WTC11 (cell line): ENCODE results near the gene F2RL3. TPM values are rescaled to one million over a fixed set of nuclear protein-coding genes. Genes with fewer than 3 reads are reported as not detected.

Experiments used
- ATAC-seq: fragments of 200-7000 bp; cut with Tn5 transposase; 2 replicates; pipeline ENCODE4 v1.10.0; 2021; ENCODE audit warnings: mild to moderate bottlenecking, moderate library complexity
- CTCF ChIA-PET: fragments of 300-600 bp; sonication (Branson Sonifier 250); formaldehyde crosslinking; loops from one replicate; lab custom pipeline; 2021; ENCODE audit warnings: antibody characterized with exemption; lab: Charles Lee
- POLR2A ChIA-PET: fragments of 350-600 bp; sonication (Branson Sonifier 250); formaldehyde crosslinking; loops from one replicate; lab custom pipeline; 2021; ENCODE audit warnings: antibody characterized with exemption; lab: Charles Lee
- DNase-seq: peaks from one replicate; pipeline ENCODE4 v3.0.0; 2021; ENCODE audit warnings: low spot score
- H3K27ac Mint-ChIP-seq: 2 replicates; pipeline ENCODE4 v1.8.0; 2021; ENCODE audit warnings: mixed read lengths
- H3K27me3 Mint-ChIP-seq: 2 replicates; pipeline ENCODE4 v1.8.0; 2021; ENCODE audit warnings: low read depth, mild to moderate bottlenecking, moderate library complexity, mixed read lengths
- H3K36me3 Mint-ChIP-seq: 2 replicates; pipeline ENCODE4 v1.8.0; 2021; ENCODE audit warnings: mixed read lengths
- H3K4me1 Mint-ChIP-seq: 2 replicates; pipeline ENCODE4 v1.8.0; 2022; ENCODE audit warnings: mixed read lengths
- H3K4me3 Mint-ChIP-seq: 2 replicates; pipeline ENCODE4 v1.8.0; 2021; ENCODE audit warnings: mild to moderate bottlenecking, moderate library complexity, mixed read lengths
- H3K9me3 Mint-ChIP-seq: 2 replicates; pipeline ENCODE4 v1.8.0; 2021; ENCODE audit warnings: mixed read lengths
- CBFB ChIP-seq: sonication (generic); formaldehyde crosslinking; IDR thresholded peaks from 2 replicates; pipeline ENCODE4 v1.8.1; 2022; ENCODE audit warnings: mild to moderate bottlenecking, low read depth, missing genetic modification reagents
- ELF4 ChIP-seq: sonication (generic); formaldehyde crosslinking; IDR thresholded peaks from 2 replicates; pipeline ENCODE4 v1.8.1; 2022; ENCODE audit warnings: low read depth, mild to moderate bottlenecking, moderate library complexity, missing genetic modification reagents
- EMX1 ChIP-seq: fragments of 250-450 bp; sonication (Bioruptor Pico); IDR thresholded peaks from 2 replicates; pipeline ENCODE4 v1.8.0; 2021; ENCODE audit warnings: mild to moderate bottlenecking
- ETV6 ChIP-seq: sonication (generic); formaldehyde crosslinking; IDR thresholded peaks from 2 replicates; pipeline ENCODE4 v1.8.1; 2022; ENCODE audit warnings: mild to moderate bottlenecking, missing genetic modification reagents
- HMGA2 ChIP-seq: fragments of 250-450 bp; sonication (Bioruptor Pico); IDR thresholded peaks from 2 replicates; pipeline ENCODE4 v1.4.0; 2021; ENCODE audit warnings: mild to moderate bottlenecking, moderate library complexity
- IRF2 ChIP-seq: sonication (generic); formaldehyde crosslinking; IDR thresholded peaks from 2 replicates; pipeline ENCODE4 v1.8.0; 2022; ENCODE audit warnings: low read depth, missing genetic modification reagents, borderline replicate concordance
- KAT7 ChIP-seq: sonication (generic); formaldehyde crosslinking; IDR thresholded peaks from 2 replicates; pipeline ENCODE4 v1.8.1; 2023; ENCODE audit warnings: missing genetic modification reagents, mild to moderate bottlenecking, borderline replicate concordance
- NFE2L1 ChIP-seq: sonication (generic); formaldehyde crosslinking; IDR thresholded peaks from 2 replicates; pipeline ENCODE4 v1.8.1; 2023; ENCODE audit warnings: missing genetic modification reagents
- NR2C2 ChIP-seq: sonication (generic); formaldehyde crosslinking; IDR thresholded peaks from 2 replicates; pipeline ENCODE4 v1.8.0; 2022; ENCODE audit warnings: mild to moderate bottlenecking, missing genetic modification reagents
- TEAD1 ChIP-seq: sonication (generic); formaldehyde crosslinking; IDR thresholded peaks from 2 replicates; pipeline ENCODE4 v1.8.0; 2022; ENCODE audit warnings: mild to moderate bottlenecking, missing genetic modification reagents
- TP53 ChIP-seq: sonication (generic); formaldehyde crosslinking; IDR thresholded peaks from 2 replicates; pipeline ENCODE4 v1.8.1; 2023; ENCODE audit warnings: mild to moderate bottlenecking, missing genetic modification reagents
- ZNF232 ChIP-seq: sonication (generic); formaldehyde crosslinking; IDR thresholded peaks from 2 replicates; pipeline ENCODE4 v1.8.0; 2022; ENCODE audit warnings: mild to moderate bottlenecking, missing genetic modification reagents
- ZNF263 ChIP-seq: sonication (generic); formaldehyde crosslinking; IDR thresholded peaks from 2 replicates; pipeline ENCODE4 v1.8.1; 2022; ENCODE audit warnings: low read depth, mild to moderate bottlenecking, moderate library complexity, missing genetic modification reagents
- ZNF317 ChIP-seq: sonication (generic); formaldehyde crosslinking; IDR thresholded peaks from 2 replicates; pipeline ENCODE4 v1.8.1; 2023; ENCODE audit warnings: low read depth, mild to moderate bottlenecking, moderate library complexity, missing genetic modification reagents, borderline replicate concordance
- ZNF396 ChIP-seq: fragments of 250-450 bp; sonication (Bioruptor Pico); IDR thresholded peaks from 2 replicates; pipeline ENCODE4 v1.8.0; 2021; ENCODE audit warnings: mild to moderate bottlenecking, moderate library complexity, borderline replicate concordance
- total RNA-seq: library from RNA; stranded (reverse); gene quantifications from 3 replicates; pipeline ENCODE4 v1.2.3, GENCODE V29; 2021
- TF ChIP-seq, protein P1 (sequence below): sonication (generic); formaldehyde crosslinking; IDR thresholded peaks from 2 replicates; pipeline ENCODE4 v1.8.0; 2022; ENCODE audit warnings: mild to moderate bottlenecking, missing genetic modification reagents
- TF ChIP-seq, protein P2 (sequence below): fragments of 250-450 bp; sonication (Bioruptor Pico); IDR thresholded peaks from 2 replicates; pipeline ENCODE4 v2.1.2; 2022; ENCODE audit warnings: mild to moderate bottlenecking, moderate library complexity
- TF ChIP-seq, protein P3 (sequence below): sonication (generic); formaldehyde crosslinking; IDR thresholded peaks from 2 replicates; pipeline ENCODE4 v1.8.1; 2022; ENCODE audit warnings: low read depth, missing genetic modification reagents, borderline replicate concordance
- TF ChIP-seq, protein P4 (sequence below): sonication (generic); formaldehyde crosslinking; IDR thresholded peaks from 2 replicates; pipeline ENCODE4 v1.8.0; 2022; ENCODE audit warnings: mild to moderate bottlenecking, missing genetic modification reagents
- TF ChIP-seq, protein P5 (sequence below): sonication (generic); formaldehyde crosslinking; IDR thresholded peaks from 2 replicates; pipeline ENCODE4 v1.8.1; 2023; ENCODE audit warnings: mild to moderate bottlenecking, missing genetic modification reagents, moderate library complexity
- TF ChIP-seq, protein P6 (sequence below): sonication (generic); formaldehyde crosslinking; IDR thresholded peaks from 2 replicates; pipeline ENCODE4 v1.8.1; 2023; ENCODE audit warnings: mild to moderate bottlenecking, missing genetic modification reagents, moderate library complexity

The F2RL3 gene
- total RNA-seq, 1 experiment from 2014 or later = 0.11 TPM

DNA sequence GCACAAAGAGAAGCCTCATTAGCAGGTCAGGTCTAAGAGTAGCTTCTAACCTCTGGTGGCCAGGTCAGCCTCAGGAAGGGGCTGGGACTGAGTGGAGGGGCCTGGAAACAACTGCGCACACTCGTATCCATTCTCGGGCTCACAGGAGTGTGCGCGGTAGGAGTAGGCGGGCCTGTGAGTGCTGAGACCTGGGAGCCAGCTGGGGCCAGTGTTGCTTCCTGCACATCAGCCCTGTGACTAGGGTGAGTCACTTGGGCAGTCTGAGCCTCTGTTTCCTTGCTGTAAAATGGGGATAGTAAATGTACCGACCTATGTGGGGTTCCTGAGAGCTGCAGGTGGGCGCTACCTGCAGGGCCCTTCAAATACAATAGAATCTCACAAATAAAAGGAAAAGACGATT, 32.7 kb upstream of the F2RL3 start:
- CTCF ChIA-PET = no interaction called here
- H3K4me3 Mint-ChIP-seq = no peak overlapping the region
- H3K36me3 Mint-ChIP-seq = peaks cover 50% of the 10 kb centered on the region
- H3K27me3 Mint-ChIP-seq = no peaks in the 10 kb centered on the region
- no peaks in the 10 kb centered on the region for H3K4me1 Mint-ChIP-seq
- H3K9me3 Mint-ChIP-seq = no peaks in the 10 kb centered on the region
- no peak overlapping the region for H3K27ac Mint-ChIP-seq
- no peak for ATAC-seq
- POLR2A ChIA-PET = no interaction called here
- DNase-seq = no peak
- TF ChIP-seq IRF2 (CRISPR knock-in tag) (no peak), ETV6 (no peak), HMGA2 (CRISPR knock-in tag) (no peak), ZNF317 (CRISPR knock-in tag) (no peak)

DNA sequence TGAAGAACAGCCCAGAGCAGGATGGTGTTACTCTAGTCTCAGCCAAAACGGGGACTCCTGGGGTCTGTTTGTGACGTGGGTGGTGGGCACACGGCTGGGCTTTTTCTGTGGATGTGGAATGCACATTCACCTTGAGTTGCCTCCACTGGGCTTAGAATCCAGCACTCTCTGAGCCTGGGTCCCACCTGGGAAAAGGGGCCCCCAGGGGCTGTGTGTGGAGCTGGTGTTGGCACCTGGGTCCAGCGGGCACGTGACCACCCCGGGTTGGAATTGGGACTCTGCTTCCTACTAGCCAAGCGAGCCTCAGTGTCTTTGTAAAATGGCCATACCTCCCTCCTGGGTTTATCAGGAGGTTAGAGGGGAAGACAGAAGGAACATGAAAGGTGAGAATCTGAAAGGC, 29.2 kb upstream of the F2RL3 start:
- no peak overlapping the region for H3K4me3 Mint-ChIP-seq
- peaks cover 35% of the 10 kb centered on the region for H3K36me3 Mint-ChIP-seq
- POLR2A ChIA-PET = no interaction called here
- ATAC-seq = no peak
- H3K27me3 Mint-ChIP-seq = no peaks in the 10 kb centered on the region
- DNase-seq = no peak
- H3K27ac Mint-ChIP-seq = peak overlapping the region; percentile 55; the same call in 1 of the 2 replicates
- no peaks in the 10 kb centered on the region for H3K4me1 Mint-ChIP-seq
- TF ChIP-seq, protein P1, sequence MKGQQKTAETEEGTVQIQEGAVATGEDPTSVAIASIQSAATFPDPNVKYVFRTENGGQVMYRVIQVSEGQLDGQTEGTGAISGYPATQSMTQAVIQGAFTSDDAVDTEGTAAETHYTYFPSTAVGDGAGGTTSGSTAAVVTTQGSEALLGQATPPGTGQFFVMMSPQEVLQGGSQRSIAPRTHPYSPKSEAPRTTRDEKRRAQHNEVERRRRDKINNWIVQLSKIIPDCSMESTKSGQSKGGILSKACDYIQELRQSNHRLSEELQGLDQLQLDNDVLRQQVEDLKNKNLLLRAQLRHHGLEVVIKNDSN (CRISPR knock-in tag) = no peak
- TF ChIP-seq KAT7 = no peak
- TF ChIP-seq, protein P2, sequence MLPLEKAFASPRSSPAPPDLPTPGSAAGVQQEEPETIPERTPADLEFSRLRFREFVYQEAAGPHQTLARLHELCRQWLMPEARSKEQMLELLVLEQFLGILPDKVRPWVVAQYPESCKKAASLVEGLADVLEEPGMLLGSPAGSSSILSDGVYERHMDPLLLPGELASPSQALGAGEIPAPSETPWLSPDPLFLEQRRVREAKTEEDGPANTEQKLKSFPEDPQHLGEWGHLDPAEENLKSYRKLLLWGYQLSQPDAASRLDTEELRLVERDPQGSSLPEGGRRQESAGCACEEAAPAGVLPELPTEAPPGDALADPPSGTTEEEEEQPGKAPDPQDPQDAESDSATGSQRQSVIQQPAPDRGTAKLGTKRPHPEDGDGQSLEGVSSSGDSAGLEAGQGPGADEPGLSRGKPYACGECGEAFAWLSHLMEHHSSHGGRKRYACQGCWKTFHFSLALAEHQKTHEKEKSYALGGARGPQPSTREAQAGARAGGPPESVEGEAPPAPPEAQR (CRISPR knock-in tag) = no peak
- TF ChIP-seq ZNF232 (CRISPR knock-in tag) = no peak
- TF ChIP-seq, protein P3, sequence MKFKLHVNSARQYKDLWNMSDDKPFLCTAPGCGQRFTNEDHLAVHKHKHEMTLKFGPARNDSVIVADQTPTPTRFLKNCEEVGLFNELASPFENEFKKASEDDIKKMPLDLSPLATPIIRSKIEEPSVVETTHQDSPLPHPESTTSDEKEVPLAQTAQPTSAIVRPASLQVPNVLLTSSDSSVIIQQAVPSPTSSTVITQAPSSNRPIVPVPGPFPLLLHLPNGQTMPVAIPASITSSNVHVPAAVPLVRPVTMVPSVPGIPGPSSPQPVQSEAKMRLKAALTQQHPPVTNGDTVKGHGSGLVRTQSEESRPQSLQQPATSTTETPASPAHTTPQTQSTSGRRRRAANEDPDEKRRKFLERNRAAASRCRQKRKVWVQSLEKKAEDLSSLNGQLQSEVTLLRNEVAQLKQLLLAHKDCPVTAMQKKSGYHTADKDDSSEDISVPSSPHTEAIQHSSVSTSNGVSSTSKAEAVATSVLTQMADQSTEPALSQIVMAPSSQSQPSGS (CRISPR knock-in tag) = no peak
- no peak for TF ChIP-seq ZNF263
- TF ChIP-seq NR2C2 (CRISPR knock-in tag) = no peak
- no peak for TF ChIP-seq EMX1 (CRISPR knock-in tag)
- TF ChIP-seq CBFB (CRISPR knock-in tag) = no peak
- TF ChIP-seq, protein P4, sequence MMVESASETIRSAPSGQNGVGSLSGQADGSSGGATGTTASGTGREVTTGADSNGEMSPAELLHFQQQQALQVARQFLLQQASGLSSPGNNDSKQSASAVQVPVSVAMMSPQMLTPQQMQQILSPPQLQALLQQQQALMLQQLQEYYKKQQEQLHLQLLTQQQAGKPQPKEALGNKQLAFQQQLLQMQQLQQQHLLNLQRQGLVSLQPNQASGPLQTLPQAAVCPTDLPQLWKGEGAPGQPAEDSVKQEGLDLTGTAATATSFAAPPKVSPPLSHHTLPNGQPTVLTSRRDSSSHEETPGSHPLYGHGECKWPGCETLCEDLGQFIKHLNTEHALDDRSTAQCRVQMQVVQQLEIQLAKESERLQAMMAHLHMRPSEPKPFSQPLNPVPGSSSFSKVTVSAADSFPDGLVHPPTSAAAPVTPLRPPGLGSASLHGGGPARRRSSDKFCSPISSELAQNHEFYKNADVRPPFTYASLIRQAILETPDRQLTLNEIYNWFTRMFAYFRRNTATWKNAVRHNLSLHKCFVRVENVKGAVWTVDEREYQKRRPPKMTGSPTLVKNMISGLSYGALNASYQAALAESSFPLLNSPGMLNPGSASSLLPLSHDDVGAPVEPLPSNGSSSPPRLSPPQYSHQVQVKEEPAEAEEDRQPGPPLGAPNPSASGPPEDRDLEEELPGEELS (CRISPR knock-in tag) = no peak
- no peak for TF ChIP-seq TEAD1 (CRISPR knock-in tag)
- TF ChIP-seq, protein P5, sequence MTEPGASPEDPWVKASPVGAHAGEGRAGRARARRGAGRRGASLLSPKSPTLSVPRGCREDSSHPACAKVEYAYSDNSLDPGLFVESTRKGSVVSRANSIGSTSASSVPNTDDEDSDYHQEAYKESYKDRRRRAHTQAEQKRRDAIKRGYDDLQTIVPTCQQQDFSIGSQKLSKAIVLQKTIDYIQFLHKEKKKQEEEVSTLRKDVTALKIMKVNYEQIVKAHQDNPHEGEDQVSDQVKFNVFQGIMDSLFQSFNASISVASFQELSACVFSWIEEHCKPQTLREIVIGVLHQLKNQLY (CRISPR knock-in tag) = no peak
- TF ChIP-seq, protein P6, sequence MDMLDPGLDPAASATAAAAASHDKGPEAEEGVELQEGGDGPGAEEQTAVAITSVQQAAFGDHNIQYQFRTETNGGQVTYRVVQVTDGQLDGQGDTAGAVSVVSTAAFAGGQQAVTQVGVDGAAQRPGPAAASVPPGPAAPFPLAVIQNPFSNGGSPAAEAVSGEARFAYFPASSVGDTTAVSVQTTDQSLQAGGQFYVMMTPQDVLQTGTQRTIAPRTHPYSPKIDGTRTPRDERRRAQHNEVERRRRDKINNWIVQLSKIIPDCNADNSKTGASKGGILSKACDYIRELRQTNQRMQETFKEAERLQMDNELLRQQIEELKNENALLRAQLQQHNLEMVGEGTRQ (CRISPR knock-in tag) = no peak
- no peak for TF ChIP-seq NFE2L1 (CRISPR knock-in tag)
- TF ChIP-seq ELF4 (CRISPR knock-in tag) = no peak
- TF ChIP-seq ZNF396 = no peak
- no peak for TF ChIP-seq TP53 (CRISPR knock-in tag)
- TF ChIP-seq, all 79 proteins: peak for 0
- no peaks in the 10 kb centered on the region for H3K9me3 Mint-ChIP-seq
- CTCF ChIA-PET = no interaction called here
